H1 (cell line): Measurements from ENCODE around the gene PLD3.

Source experiments
- BCL11A ChIP-seq, 2 experiments: IDR thresholded peaks; one replicate each; pipeline ENCODE4 v1.6.1; 2011; ENCODE audit warnings: low read depth in 2 of 2, low read length in 2 of 2, mild to moderate bottlenecking in 2 of 2
- EP300 ChIP-seq, 2 experiments: IDR thresholded peaks; 1 replicate in 1 of 2; 2 replicates in 1 of 2; pipeline ENCODE4 v1.6.1; 2011 to 2012; ENCODE audit warnings: low read depth in 2 of 2, low read length in 2 of 2, mild to moderate bottlenecking in 2 of 2, borderline replicate concordance in 1 of 2, inconsistent platforms in 1 of 2, moderate library complexity in 1 of 2
- GABPA ChIP-seq: IDR thresholded peaks from 2 replicates; pipeline ENCODE4 v1.6.1; 2011; ENCODE audit warnings: mild to moderate bottlenecking, low read length, moderate library complexity, borderline replicate concordance; ENCODE audit not compliant: insufficient read depth
- GTF2F1 ChIP-seq: IDR thresholded peaks from 2 replicates; pipeline ENCODE4 v1.6.1; 2012; ENCODE audit warnings: low read depth, low read length, improper control_type of control experiment, borderline replicate concordance
- POLR2AphosphoS5 ChIP-seq: IDR thresholded peaks from 2 replicates; pipeline ENCODE4 v1.6.1; 2011; ENCODE audit warnings: low read depth, low read length
- RAD21 ChIP-seq, 2 experiments: IDR thresholded peaks in 1 of 2; conservative IDR thresholded peaks in 1 of 2; 2 replicates each; pipeline ENCODE4 v1.6.1; 2011; ENCODE audit warnings: low read depth in 2 of 2, low read length in 2 of 2, improper control_type of control experiment in 1 of 2, inconsistent platforms in 1 of 2, mild to moderate bottlenecking in 1 of 2, moderate library complexity in 1 of 2
- SUZ12 ChIP-seq: fragments of 200-600 bp; sonication (generic); IDR thresholded peaks from 2 replicates; pipeline ENCODE4 v1.6.1; 2012; ENCODE audit warnings: mild to moderate bottlenecking, inconsistent platforms, low read length, moderate library complexity, mixed read lengths
- TBP ChIP-seq: IDR thresholded peaks from 2 replicates; pipeline ENCODE4 v1.6.1; 2011; ENCODE audit warnings: low read depth, low read length, improper control_type of control experiment
- TCF12 ChIP-seq: IDR thresholded peaks from 2 replicates; pipeline ENCODE4 v1.6.1; 2011; ENCODE audit warnings: low read depth, mild to moderate bottlenecking, low read length
- USF2 ChIP-seq: IDR thresholded peaks from 2 replicates; pipeline ENCODE4 v1.6.1; 2011; ENCODE audit warnings: low read length, improper control_type of control experiment
- ZNF274 ChIP-seq: IDR thresholded peaks from 2 replicates; pipeline ENCODE4 v1.7.0; 2012; ENCODE audit warnings: low read length, borderline replicate concordance; ENCODE audit errors: extremely low read depth
- TF ChIP-seq, protein P1 (sequence below), 3 experiments: IDR thresholded peaks; 1 replicate in 2 of 3; 2 replicates in 1 of 3; pipeline versions ENCODE4 v1.5.1 to v1.6.1; 2011; ENCODE audit warnings: low read length in 3 of 3, mild to moderate bottlenecking in 3 of 3, inconsistent platforms in 2 of 3, low read depth in 1 of 3, moderate library complexity in 1 of 3; ENCODE audit not compliant: insufficient read depth in 1 of 3; ENCODE audit errors: control extremely low read depth in 1 of 3

- TF ChIP-seq ZNF274 (no peak), BCL11A (IDR thresholded peaks at IDR 0.05; ENCODE audit: low read depth in 2 of 2, low read length in 2 of 2) (no peak), GTF2F1 (no peak), GABPA (no peak), POLR2AphosphoS5 (no peak), TCF12 (no peak), TBP (no peak), EP300 (IDR thresholded peaks at IDR 0.05; ENCODE audit: borderline replicate concordance in 1 of 2, low read depth in 2 of 2, low read length in 2 of 2) (no peak), SUZ12 (no peak), RAD21 (IDR thresholded peaks at IDR 0.05 in 1 of 2, conservative IDR thresholded peaks at IDR 0.05 in 1 of 2; ENCODE audit: low read depth in 2 of 2, low read length in 2 of 2) (no peak), USF2 (no peak)
- TF ChIP-seq, protein P1, sequence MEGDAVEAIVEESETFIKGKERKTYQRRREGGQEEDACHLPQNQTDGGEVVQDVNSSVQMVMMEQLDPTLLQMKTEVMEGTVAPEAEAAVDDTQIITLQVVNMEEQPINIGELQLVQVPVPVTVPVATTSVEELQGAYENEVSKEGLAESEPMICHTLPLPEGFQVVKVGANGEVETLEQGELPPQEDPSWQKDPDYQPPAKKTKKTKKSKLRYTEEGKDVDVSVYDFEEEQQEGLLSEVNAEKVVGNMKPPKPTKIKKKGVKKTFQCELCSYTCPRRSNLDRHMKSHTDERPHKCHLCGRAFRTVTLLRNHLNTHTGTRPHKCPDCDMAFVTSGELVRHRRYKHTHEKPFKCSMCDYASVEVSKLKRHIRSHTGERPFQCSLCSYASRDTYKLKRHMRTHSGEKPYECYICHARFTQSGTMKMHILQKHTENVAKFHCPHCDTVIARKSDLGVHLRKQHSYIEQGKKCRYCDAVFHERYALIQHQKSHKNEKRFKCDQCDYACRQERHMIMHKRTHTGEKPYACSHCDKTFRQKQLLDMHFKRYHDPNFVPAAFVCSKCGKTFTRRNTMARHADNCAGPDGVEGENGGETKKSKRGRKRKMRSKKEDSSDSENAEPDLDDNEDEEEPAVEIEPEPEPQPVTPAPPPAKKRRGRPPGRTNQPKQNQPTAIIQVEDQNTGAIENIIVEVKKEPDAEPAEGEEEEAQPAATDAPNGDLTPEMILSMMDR (IDR thresholded peaks at IDR 0.05; ENCODE audit: control extremely low read depth in 1 of 3, insufficient read depth in 1 of 3, low read depth in 1 of 3, low read length in 3 of 3) = no peak
Observed at GRCh38 chr19:40370997-40371801, 22.7 kb downstream of the PLD3 start.
